Naive thymus-derived CD4-positive, alpha-beta T cell (primary cell): ENCODE data around the gene NRBP1. TPM values are rescaled to one million over a fixed set of nuclear protein-coding genes. Genes with fewer than 3 reads are reported as not detected.

Experiments
- ATAC-seq: fragments of 150-1000 bp; cut with Tn5 transposase; 2 replicates; pipeline ENCODE4 v1.10.0; 2021; ENCODE audit warnings: mild to moderate bottlenecking, moderate library complexity
- CTCF ChIA-PET: fragments of 350-600 bp; sonication (Branson Sonifier 250); formaldehyde crosslinking; loops from one replicate; lab custom pipeline; 2021; ENCODE audit warnings: antibody characterized with exemption; lab: Charles Lee
- POLR2A ChIA-PET: fragments of 350-600 bp; sonication (Branson Sonifier 250); formaldehyde crosslinking; loops from one replicate; lab custom pipeline; 2021; ENCODE audit warnings: antibody characterized with exemption, inconsistent platforms; lab: Charles Lee
- DNase-seq, 9 donors: peaks; one replicate each; pipeline versions ENCODE4 v3.0.0 to v3.0.0-alpha.2; 2020 to 2022; ENCODE audit warnings: mixed read lengths in 1 of 9
- H3K27ac ChIP-seq: one replicate; pipeline ENCODE4 v1.7.0; 2013; ENCODE audit warnings: mild to moderate bottlenecking, low read depth, low read length, moderate library complexity
- H3K27me3 ChIP-seq, 2 donors: one replicate each; pipeline ENCODE4 v1.7.0; 2013; ENCODE audit warnings: low read length in 2 of 2, mild to moderate bottlenecking in 2 of 2, moderate library complexity in 2 of 2; ENCODE audit not compliant: control insufficient read depth in 2 of 2, insufficient read depth in 2 of 2
- H3K36me3 ChIP-seq, 3 experiments: 1 replicate in 2 of 3; 2 replicates in 1 of 3; pipeline ENCODE4 v1.7.0; 2013; ENCODE audit warnings: low read length in 3 of 3, mild to moderate bottlenecking in 3 of 3, moderate library complexity in 1 of 3; ENCODE audit not compliant: insufficient read depth in 3 of 3, control insufficient read depth in 2 of 3
- H3K4me1 ChIP-seq, 2 donors: one replicate each; pipeline ENCODE4 v1.7.0; 2013; ENCODE audit warnings: low read length in 2 of 2, mild to moderate bottlenecking in 2 of 2, moderate library complexity in 1 of 2; ENCODE audit not compliant: control insufficient read depth in 2 of 2, insufficient read depth in 2 of 2
- H3K4me3 ChIP-seq: 2 replicates; pipeline ENCODE4 v1.7.0; 2013; ENCODE audit warnings: mild to moderate bottlenecking, low read length
- H3K9me3 ChIP-seq, 3 experiments: 1 replicate in 2 of 3; 2 replicates in 1 of 3; pipeline ENCODE4 v1.7.0; 2013; ENCODE audit warnings: low read length in 3 of 3; ENCODE audit not compliant: control insufficient read depth in 2 of 3
- H3K27ac Mint-ChIP-seq, 9 donors: one replicate each; pipeline ENCODE4 v1.8.0; 2020 to 2022; ENCODE audit warnings: mixed read lengths in 9 of 9, mild to moderate bottlenecking in 8 of 9, moderate library complexity in 5 of 9, inconsistent platforms in 2 of 9
- H3K27me3 Mint-ChIP-seq, 5 donors: one replicate each; pipeline ENCODE4 v1.8.0; 2021 to 2022; ENCODE audit warnings: mixed read lengths in 5 of 5, mild to moderate bottlenecking in 1 of 5
- H3K36me3 Mint-ChIP-seq, 5 donors: one replicate each; pipeline ENCODE4 v1.8.0; 2020 to 2022; ENCODE audit warnings: mixed read lengths in 5 of 5, mild to moderate bottlenecking in 3 of 5, inconsistent platforms in 1 of 5
- H3K4me1 Mint-ChIP-seq, 7 donors: one replicate each; pipeline ENCODE4 v1.8.0; 2020 to 2022; ENCODE audit warnings: mixed read lengths in 7 of 7, mild to moderate bottlenecking in 3 of 7, inconsistent platforms in 1 of 7
- H3K4me3 Mint-ChIP-seq, 10 donors: one replicate each; pipeline ENCODE4 v1.8.0; 2020 to 2022; ENCODE audit warnings: mild to moderate bottlenecking in 10 of 10, mixed read lengths in 10 of 10, moderate library complexity in 6 of 10, inconsistent platforms in 2 of 10
- H3K9me3 Mint-ChIP-seq, 11 donors: one replicate each; pipeline ENCODE4 v1.8.0; 2020 to 2022; ENCODE audit warnings: mixed read lengths in 11 of 11, mild to moderate bottlenecking in 4 of 11, inconsistent platforms in 1 of 11, moderate library complexity in 1 of 11
- intact Hi-C, 2 donors: fragments of 100-400 bp; cut with micrococcal nuclease; formaldehyde crosslinking; loops; one replicate each; pipeline ENCODE4 v1.15.1; 2023
- polyA plus RNA-seq, 2 donors: library from polyadenylated mRNA; unstranded; fragments of 300-500 nt; fragmentation: Illumina TruSeq; gene quantifications; one replicate each; pipeline ENCODE4 v1.2.3, GENCODE V29; 2021
- total RNA-seq, 6 experiments: library from RNA in 5 of 6; stranded (reverse) in 5 of 6; gene quantifications; 1 replicate in 5 of 6; 2 replicates in 1 of 6; pipeline ENCODE4 v1.2.3 and lab custom pipeline; 2021 to 2026

Gene NRBP1
- total and polyA plus RNA-seq, 7 experiments from 2014 or later: 70.0 to 181 (median 121) TPM

GRCh38 chr2:27489498-27490397 lies 61.3 kb downstream of the NRBP1 start, which contains the start of gene IFT172:
Gene IFT172 (minus strand): TSS chr2:27489743. CDS start chr2:27489653, 90 bp downstream.
- Histone ChIP-seq H3K4me3 (peak within 1 kb of the TSS; percentile 63), H3K9me3 (no peaks in the 10 kb centered on the region), H3K27me3 (peaks cover 0 to 7% of the 10 kb centered on the region in 2 donors), H3K36me3 (peaks cover 0 to 1% (median 0%) of the 10 kb centered on the region in 3 experiments), H3K27ac (peak within 1 kb of the TSS; percentile 80), H3K4me1 (peaks cover 11 to 16% of the 10 kb centered on the region in 2 donors)
- H3K4me1 Mint-ChIP-seq: peaks cover 8 to 29% (median 19%) of the 10 kb centered on the region in 7 donors
- H3K27ac Mint-ChIP-seq: peak within 1 kb of the TSS; percentile 82 to 99 (median 98)
- intact Hi-C loops: loop anchor here (1.0 to 10.0 kb wide), 17 partner anchors 61 to 405 kb away; partner anchors contain the start of genes EIF2B4 (in 2 of the 2), GTF3C2 (in 2 of the 2), NRBP1 (in 2 of the 2) and PPM1G (in 2 of the 2)
- peaks cover 0 to 3% (median 0%) of the 10 kb centered on the region in 11 donors for H3K9me3 Mint-ChIP-seq
- DNase-seq (peak; percentile 90 to 100 (median 99)), ATAC-seq (peak; percentile 96)
- POLR2A ChIA-PET: interaction anchor here (0.6 to 1.0 kb wide), 3 partner anchors 12 to 1612 kb away, joined by 3 to 4 read pairs (median 3); no protein-coding TSS in a partner anchor
- H3K4me3 Mint-ChIP-seq: peak within 1 kb of the TSS; percentile 78 to 92 (median 84)
- peaks cover 13 to 20% (median 17%) of the 10 kb centered on the region in 5 donors for H3K27me3 Mint-ChIP-seq
- peaks cover 0 to 7% (median 0%) of the 10 kb centered on the region in 5 donors for H3K36me3 Mint-ChIP-seq
- CTCF ChIA-PET: no interaction called here

Other genes with a start within 250 kb of the NRBP1 start
- gene ATRAID, start 216.6 kb upstream of the NRBP1 start, total RNA-seq: 100 to 1,000 TPM in 2 of 5 experiments, 10 to 100 TPM in 3; 71.0 to 113 (median 90.7) TPM
- gene ATRAID, start 216.6 kb upstream of the NRBP1 start, polyA plus RNA-seq: 100 to 1,000 TPM; 320 to 391 TPM
- 100 to 1,000 TPM in 1 of 5 experiments, 10 to 100 TPM in 4; 25.6 to 203 (median 44.3) TPM for gene SLC5A6, start 216.4 kb upstream of the NRBP1 start, total RNA-seq
- 10 to 100 TPM; 13.2 to 21.7 TPM for gene SLC5A6, start 216.4 kb upstream of the NRBP1 start, polyA plus RNA-seq
- gene CAD, start 211.3 kb upstream of the NRBP1 start, total RNA-seq: 10 to 100 TPM; 34.4 to 65.7 (median 45.4) TPM
- gene CAD, start 211.3 kb upstream of the NRBP1 start, polyA plus RNA-seq: 10 to 100 TPM; 19.6 to 28.1 TPM
- gene SLC30A3, start 165.6 kb upstream of the NRBP1 start, total RNA-seq: under 1 TPM in 1 of 5 experiments, not detected in 4; 0.29 TPM
- under 1 TPM in 1 of 2 donors, not detected in 1; 0.56 TPM for gene SLC30A3, start 165.6 kb upstream of the NRBP1 start, polyA plus RNA-seq
- not detected for gene DNAJC5G, start 153.2 kb upstream of the NRBP1 start, total RNA-seq
- not detected for gene DNAJC5G, start 153.2 kb upstream of the NRBP1 start, polyA plus RNA-seq
- gene TRIM54, start 146.2 kb upstream of the NRBP1 start, total RNA-seq: not detected
- gene TRIM54, start 146.2 kb upstream of the NRBP1 start, polyA plus RNA-seq: not detected
- gene UCN, start 120.2 kb upstream of the NRBP1 start, total RNA-seq: 1 to 10 TPM; 2.5 to 6.5 (median 4.6) TPM
- gene UCN, start 120.2 kb upstream of the NRBP1 start, polyA plus RNA-seq: under 1 TPM; 0.35 to 0.81 TPM
- 100 to 1,000 TPM in 1 of 5 experiments, 10 to 100 TPM in 4; 55.7 to 119 (median 94.4) TPM for gene MPV17, start 105.5 kb upstream of the NRBP1 start, total RNA-seq
- 100 to 1,000 TPM; 133 to 145 TPM for gene MPV17, start 105.5 kb upstream of the NRBP1 start, polyA plus RNA-seq
- gene GTF3C2, start 71.9 kb upstream of the NRBP1 start, total RNA-seq: 100 to 1,000 TPM in 1 of 5 experiments, 10 to 100 TPM in 4; 68.0 to 106 (median 78.3) TPM
- 10 to 100 TPM; 26.6 to 56.1 TPM for gene GTF3C2, start 71.9 kb upstream of the NRBP1 start, polyA plus RNA-seq
- gene EIF2B4, start 58.3 kb upstream of the NRBP1 start, total RNA-seq: 10 to 100 TPM; 36.5 to 56.1 (median 44.1) TPM
- gene EIF2B4, start 58.3 kb upstream of the NRBP1 start, polyA plus RNA-seq: 10 to 100 TPM; 23.8 to 42.2 TPM
- gene SNX17, start 58.0 kb upstream of the NRBP1 start, total RNA-seq: 100 to 1,000 TPM in 3 of 5 experiments, 10 to 100 TPM in 2; 71.0 to 128 (median 111) TPM
- 100 to 1,000 TPM; 187 to 209 TPM for gene SNX17, start 58.0 kb upstream of the NRBP1 start, polyA plus RNA-seq
- 10 to 100 TPM; 15.6 to 23.2 (median 19.2) TPM for gene ZNF513, start 47.9 kb upstream of the NRBP1 start, total RNA-seq
- gene ZNF513, start 47.9 kb upstream of the NRBP1 start, polyA plus RNA-seq: 1 to 10 TPM; 2.6 to 8.1 TPM
- gene PPM1G, start 19.0 kb upstream of the NRBP1 start, total RNA-seq: 100 to 1,000 TPM in 1 of 5 experiments, 10 to 100 TPM in 4; 39.5 to 101 (median 45.1) TPM
- 100 to 1,000 TPM in 1 of 2 donors, 10 to 100 TPM in 1; 74.4 to 107 TPM for gene PPM1G, start 19.0 kb upstream of the NRBP1 start, polyA plus RNA-seq
- 10 to 100 TPM in 3 of 5 experiments, 1 to 10 TPM in 2; 5.7 to 27.1 (median 11.5) TPM for gene KRTCAP3, start 13.8 kb downstream of the NRBP1 start, total RNA-seq
- 1 to 10 TPM in 1 of 2 donors, under 1 TPM in 1; 0.39 to 2.6 TPM for gene KRTCAP3, start 13.8 kb downstream of the NRBP1 start, polyA plus RNA-seq
- gene IFT172, start 61.1 kb downstream of the NRBP1 start, total RNA-seq: 10 to 100 TPM; 12.3 to 35.8 (median 22.2) TPM
- gene IFT172, start 61.1 kb downstream of the NRBP1 start, polyA plus RNA-seq: 1 to 10 TPM; 1.4 to 4.6 TPM
- gene FNDC4, start 66.6 kb downstream of the NRBP1 start, total RNA-seq: not detected
- not detected for gene FNDC4, start 66.6 kb downstream of the NRBP1 start, polyA plus RNA-seq
- not detected for gene GCKR, start 68.2 kb downstream of the NRBP1 start, total RNA-seq
- not detected for gene GCKR, start 68.2 kb downstream of the NRBP1 start, polyA plus RNA-seq
- gene ZNF512, start 154.4 kb downstream of the NRBP1 start, total RNA-seq: 10 to 100 TPM; 26.6 to 64.6 (median 50.1) TPM
- 10 to 100 TPM; 43.4 to 48.6 TPM for gene ZNF512, start 154.4 kb downstream of the NRBP1 start, polyA plus RNA-seq
- 1 to 10 TPM in 4 of 5 experiments, under 1 TPM in 1; 0.61 to 2.7 (median 1.9) TPM for gene CCDC121, start 200.4 kb downstream of the NRBP1 start, total RNA-seq
- gene CCDC121, start 200.4 kb downstream of the NRBP1 start, polyA plus RNA-seq: 1 to 10 TPM; 1.7 to 2.1 TPM
- 10 to 100 TPM; 27.8 to 45.5 (median 28.9) TPM for gene GPN1, start 200.4 kb downstream of the NRBP1 start, total RNA-seq
- 10 to 100 TPM; 65.0 to 73.6 TPM for gene GPN1, start 200.4 kb downstream of the NRBP1 start, polyA plus RNA-seq
- gene SUPT7L, start 235.0 kb downstream of the NRBP1 start, total RNA-seq: 10 to 100 TPM; 37.9 to 58.6 (median 46.5) TPM
- 10 to 100 TPM; 19.0 to 20.7 TPM for gene SUPT7L, start 235.0 kb downstream of the NRBP1 start, polyA plus RNA-seq
- 10 to 100 TPM; 14.7 to 27.0 (median 23.2) TPM for gene SLC4A1AP, start 235.3 kb downstream of the NRBP1 start, total RNA-seq
- 10 to 100 TPM; 28.7 to 37.6 TPM for gene SLC4A1AP, start 235.3 kb downstream of the NRBP1 start, polyA plus RNA-seq